Stomach (tissue), 4 donors: ENCODE results near the gene CELA2A.

ENCODE experiments used
- EP300 ChIP-seq: sonication (generic); formaldehyde crosslinking; IDR thresholded peaks from one replicate; pipeline ENCODE4 v1.6.1; 2017; ENCODE audit warnings: antibody characterized with exemption
- POLR2A ChIP-seq, 4 donors: fragments of 450-650 bp; IDR thresholded peaks; one replicate each; pipeline ENCODE4 v1.6.1; 2016; ENCODE audit warnings: antibody characterized with exemption in 4 of 4, control low read depth in 2 of 4, mild to moderate bottlenecking in 1 of 4, moderate library complexity in 1 of 4
- TF ChIP-seq, protein P1 (sequence below), 7 experiments: fragments of 450-650 bp in 4 of 7; fragments of 200-600 bp in 3 of 7; sonication (generic) in 3 of 7; IDR thresholded peaks; one replicate each; pipeline ENCODE4 v1.5.1; 2016 to 2019; ENCODE audit warnings: antibody characterized with exemption in 7 of 7, control low read depth in 2 of 7, mild to moderate bottlenecking in 1 of 7

DNA sequence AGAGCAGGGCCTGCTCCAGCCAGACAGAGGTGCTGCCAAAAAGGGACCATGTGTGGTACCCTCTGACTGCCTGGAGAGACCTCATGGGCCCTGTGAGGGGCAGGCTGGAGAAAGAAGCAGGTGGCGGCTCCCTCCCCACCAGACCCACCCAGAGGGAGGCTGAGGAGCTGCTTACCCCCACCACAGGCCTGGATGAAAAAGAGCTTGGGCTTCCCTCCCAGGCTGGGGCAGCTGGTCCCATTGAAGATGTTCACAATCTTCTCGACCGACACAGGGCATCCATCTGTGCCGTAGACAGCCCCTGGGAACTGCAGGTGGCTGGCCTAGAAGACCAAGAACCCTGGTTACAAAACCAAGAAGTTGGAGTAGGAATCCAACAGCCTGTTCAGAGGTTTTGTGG is 47.9 kb downstream of the CELA2A start:
- TF ChIP-seq, protein P1, sequence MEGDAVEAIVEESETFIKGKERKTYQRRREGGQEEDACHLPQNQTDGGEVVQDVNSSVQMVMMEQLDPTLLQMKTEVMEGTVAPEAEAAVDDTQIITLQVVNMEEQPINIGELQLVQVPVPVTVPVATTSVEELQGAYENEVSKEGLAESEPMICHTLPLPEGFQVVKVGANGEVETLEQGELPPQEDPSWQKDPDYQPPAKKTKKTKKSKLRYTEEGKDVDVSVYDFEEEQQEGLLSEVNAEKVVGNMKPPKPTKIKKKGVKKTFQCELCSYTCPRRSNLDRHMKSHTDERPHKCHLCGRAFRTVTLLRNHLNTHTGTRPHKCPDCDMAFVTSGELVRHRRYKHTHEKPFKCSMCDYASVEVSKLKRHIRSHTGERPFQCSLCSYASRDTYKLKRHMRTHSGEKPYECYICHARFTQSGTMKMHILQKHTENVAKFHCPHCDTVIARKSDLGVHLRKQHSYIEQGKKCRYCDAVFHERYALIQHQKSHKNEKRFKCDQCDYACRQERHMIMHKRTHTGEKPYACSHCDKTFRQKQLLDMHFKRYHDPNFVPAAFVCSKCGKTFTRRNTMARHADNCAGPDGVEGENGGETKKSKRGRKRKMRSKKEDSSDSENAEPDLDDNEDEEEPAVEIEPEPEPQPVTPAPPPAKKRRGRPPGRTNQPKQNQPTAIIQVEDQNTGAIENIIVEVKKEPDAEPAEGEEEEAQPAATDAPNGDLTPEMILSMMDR (IDR thresholded peaks at IDR 0.05), result no peak
- no peak for TF ChIP-seq POLR2A (IDR thresholded peaks at IDR 0.05)
- no peak for TF ChIP-seq EP300
